Kidney tubule cell (primary cell): ENCODE measurements around the gene FAM3B.

Experiments used
- DNase-seq: peaks from one replicate; pipeline ENCODE4 v3.0.0-alpha.2; 2018; ENCODE audit warnings: low spot score

The FAM3B gene

DNA sequence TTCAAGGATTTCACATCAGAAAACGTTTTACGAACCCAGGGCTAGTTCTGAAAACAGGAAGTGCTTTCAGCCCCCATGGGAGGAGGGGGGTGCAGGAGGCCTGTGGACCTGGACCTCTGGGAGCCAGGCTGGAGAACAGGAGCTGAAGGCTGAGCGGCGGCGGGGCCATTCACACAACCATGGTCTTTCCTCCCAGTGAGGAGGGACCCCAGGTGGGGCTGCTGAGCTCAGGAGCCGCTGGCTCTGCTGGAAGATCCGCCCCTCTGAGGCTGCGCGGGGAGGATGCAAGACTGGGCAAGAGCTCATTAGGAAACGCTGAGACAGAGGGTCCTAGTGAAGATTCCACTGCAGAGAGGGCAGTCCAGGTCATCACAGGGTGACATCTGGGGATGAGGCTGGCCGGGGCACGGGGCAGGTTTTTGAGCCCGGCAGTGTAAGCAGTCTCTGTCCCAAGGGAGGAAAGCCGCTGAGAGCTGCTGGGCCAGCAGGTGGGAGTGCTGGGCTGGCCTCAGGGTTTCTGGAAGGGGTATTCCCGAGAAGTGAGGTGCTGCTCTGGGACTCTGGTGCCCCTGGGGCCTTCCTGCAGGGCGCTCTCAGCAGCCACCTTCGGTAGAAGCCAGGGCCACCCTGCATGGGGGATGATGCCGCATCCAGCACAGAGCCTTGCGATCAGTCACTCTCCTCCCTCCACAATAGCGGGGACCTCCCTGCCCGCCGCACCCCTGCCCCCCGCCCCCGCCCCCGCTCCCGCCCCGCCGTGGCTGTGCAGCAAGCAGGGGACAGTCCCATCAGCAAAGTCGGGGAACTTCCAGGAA is 52.7 kb downstream of the FAM3B start:
- peak; percentile 4 for DNase-seq

DNA sequence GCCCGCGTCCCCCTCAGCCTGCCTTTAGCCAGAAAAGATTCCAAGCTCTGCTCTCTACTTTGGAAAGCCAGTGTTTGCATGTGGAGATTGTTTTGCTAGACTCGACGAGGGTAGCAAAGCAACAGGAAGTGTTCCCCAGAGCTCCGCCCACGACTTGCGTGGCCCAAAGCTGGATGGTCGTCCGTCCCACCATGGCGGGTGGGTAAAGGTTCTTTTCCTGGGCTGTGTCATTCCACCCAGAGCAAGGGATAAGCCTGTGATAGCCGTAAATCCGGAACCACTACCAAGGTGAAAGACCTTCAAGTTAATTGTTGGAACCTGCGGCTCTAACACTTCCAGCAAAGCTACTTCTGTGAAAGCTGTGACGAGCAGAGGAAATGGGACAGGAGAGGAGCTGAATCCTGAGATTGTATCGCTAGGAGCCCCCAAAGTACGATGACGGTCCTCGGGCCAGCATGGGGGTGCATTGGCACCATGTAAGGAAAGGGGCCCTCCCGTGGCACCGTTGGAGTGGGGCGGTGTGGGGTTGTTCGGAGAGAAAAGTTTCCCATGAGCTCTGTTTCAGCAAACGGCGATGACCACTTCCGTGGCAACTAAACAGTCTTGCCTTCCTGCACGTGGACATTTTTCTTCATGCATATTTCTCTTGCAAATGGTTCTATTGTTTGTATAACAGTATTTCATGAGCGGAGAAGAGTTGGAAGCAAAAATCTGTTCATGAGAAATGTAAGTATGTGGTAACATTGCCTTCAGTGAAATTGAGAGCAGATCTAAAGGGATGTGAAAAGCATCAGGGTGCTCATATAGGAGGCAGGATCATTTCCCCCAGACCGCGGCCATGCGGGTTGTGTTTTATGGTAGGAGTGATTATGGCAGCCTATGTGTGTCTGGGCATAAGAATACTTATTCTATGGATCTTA is 53.6 kb downstream of the FAM3B start:
- DNase-seq: no peak

- DNase-seq: no peak
Observed at GRCh38 chr21:41370840-41371684, 54.5 kb downstream of the FAM3B start.

DNA sequence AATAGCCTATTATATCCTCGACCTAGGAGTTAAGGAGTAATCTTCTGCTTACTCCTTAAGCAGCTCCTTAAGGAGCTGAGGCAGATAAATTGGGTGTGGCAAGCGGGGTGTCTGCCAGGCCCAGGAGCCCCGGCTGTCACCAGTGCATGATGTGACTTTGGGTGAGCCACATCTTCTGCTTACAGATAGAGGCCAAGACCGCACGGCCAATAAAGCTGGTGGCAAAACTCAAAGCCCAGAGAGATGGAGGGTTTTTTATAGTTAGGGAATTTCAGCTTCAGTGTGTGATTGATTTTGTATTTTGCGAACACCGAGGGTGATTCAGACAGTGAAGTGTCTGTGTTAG is 55.1 kb downstream of the FAM3B start:
- no peak for DNase-seq

GRCh38 chr21:41373253-41373652 is 56.7 kb downstream of the FAM3B start:
- DNase-seq: no peak

- no peak for DNase-seq
Observed at GRCh38 chr21:41373763-41374162, 57.2 kb downstream of the FAM3B start.

GRCh38 chr21:41374177-41374712 is 57.6 kb downstream of the FAM3B start:
- no peak for DNase-seq

- DNase-seq: no peak
Observed at GRCh38 chr21:41374867-41375533, 58.4 kb downstream of the FAM3B start.

GRCh38 chr21:41375875-41376274 is 59.3 kb downstream of the FAM3B start:
- DNase-seq: no peak

DNA sequence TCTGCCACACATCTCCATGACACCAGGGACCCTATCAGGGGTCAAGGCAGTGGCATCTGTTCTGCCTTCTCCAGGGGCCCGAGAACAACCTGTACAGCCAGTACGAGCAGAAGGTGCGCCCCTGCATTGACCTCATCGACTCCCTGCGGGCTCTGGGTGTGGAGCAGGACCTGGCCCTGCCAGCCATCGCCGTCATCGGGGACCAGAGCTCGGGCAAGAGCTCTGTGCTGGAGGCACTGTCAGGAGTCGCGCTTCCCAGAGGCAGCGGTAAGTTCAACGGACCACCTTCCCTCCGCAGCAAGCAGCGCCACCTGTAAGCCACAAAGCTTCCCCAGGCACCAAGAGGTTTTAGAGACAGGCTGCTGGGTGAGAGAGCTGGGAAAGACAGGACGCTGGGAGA is 61.1 kb downstream of the FAM3B start:
- DNase-seq: no peak

DNA sequence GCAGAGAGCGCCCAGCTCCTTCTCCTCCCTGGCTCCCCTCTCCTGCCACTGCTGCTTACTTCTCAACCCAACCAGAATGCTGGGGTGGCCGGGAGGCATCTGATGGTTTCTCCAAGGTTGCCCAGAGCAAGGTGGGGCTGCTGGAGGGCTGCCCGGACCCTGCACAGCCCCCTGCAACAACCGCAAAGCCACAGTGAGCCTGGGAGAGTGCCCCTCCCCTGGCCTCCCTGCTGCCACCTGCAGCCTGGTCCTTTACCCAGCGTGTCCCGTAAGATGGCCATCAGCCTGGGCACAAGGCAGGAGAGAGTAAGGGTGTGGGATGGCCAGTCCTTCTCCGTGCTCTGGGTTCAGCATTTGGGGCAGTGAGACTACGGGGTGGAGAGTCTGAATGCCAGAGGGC is 62.2 kb downstream of the FAM3B start:
- DNase-seq: no peak

- DNase-seq: no peak
Observed at GRCh38 chr21:41379901-41380300, 63.3 kb downstream of the FAM3B start.

- peak; percentile 75 for DNase-seq
Observed at GRCh38 chr21:41381731-41382130, 65.1 kb downstream of the FAM3B start.

- no peak for DNase-seq
Observed at GRCh38 chr21:41387042-41387819, 70.6 kb downstream of the FAM3B start.

GRCh38 chr21:41387824-41388223 is 71.2 kb downstream of the FAM3B start:
- DNase-seq: no peak

GRCh38 chr21:41388259-41388658 is 71.7 kb downstream of the FAM3B start:
- DNase-seq: no peak

GRCh38 chr21:41390043-41390639 is 73.5 kb downstream of the FAM3B start:
- DNase-seq: no peak

- DNase-seq: no peak
Observed at GRCh38 chr21:41393876-41394465, 77.4 kb downstream of the FAM3B start.

DNA sequence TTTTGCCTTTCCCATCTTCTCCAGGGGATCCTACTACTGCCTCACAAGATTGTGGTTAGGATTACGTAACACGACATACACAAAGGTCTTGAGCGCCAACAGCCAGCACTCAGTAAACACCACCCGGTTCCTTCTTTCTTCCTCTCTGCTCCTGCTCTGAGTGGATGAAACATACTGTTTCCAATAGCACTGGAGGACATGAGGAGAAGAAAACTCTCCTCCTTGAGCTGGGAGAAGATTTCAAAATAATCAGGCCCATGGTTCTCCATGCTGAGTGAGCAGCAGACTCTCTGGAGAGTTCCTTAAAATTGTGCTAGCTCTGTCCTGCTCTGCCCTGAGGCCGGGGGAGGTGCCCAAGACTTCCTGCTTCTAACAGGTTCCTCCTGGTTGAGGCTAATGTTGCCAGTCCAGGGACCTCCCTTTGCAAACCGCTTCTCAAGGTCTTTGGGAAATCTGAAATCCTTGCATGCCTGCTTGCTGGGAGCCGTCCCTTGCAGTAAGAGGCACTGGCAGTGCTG is 80.0 kb downstream of the FAM3B start:
- peak; percentile 12 for DNase-seq

- peak; percentile 64 for DNase-seq
Observed at GRCh38 chr21:41397471-41397891, 80.9 kb downstream of the FAM3B start.
